Neural cell (in vitro differentiated cells): Measurements from ENCODE around the gene GPRC5A.

Source experiments
- CTCF ChIP-seq: fragments of 450-650 bp; IDR thresholded peaks from 2 replicates; pipeline ENCODE4 v1.5.1; 2014; ENCODE audit warnings: antibody characterized with exemption, mild to moderate bottlenecking, moderate library complexity; ENCODE audit not compliant: poor library complexity, severe bottlenecking
- EP300 ChIP-seq: fragments of 450-650 bp; conservative IDR thresholded peaks from 2 replicates; pipeline ENCODE4 v1.6.1; 2014; ENCODE audit warnings: antibody characterized with exemption, mild to moderate bottlenecking, moderate library complexity; ENCODE audit not compliant: poor library complexity, severe bottlenecking
- EZH2 ChIP-seq: fragments of 200-600, 300-800 bp; shearing (Covaris generic), sonication (generic); IDR thresholded peaks from 2 replicates; pipeline ENCODE4 v1.6.1; 2014; ENCODE audit warnings: antibody characterized with exemption, low read length, borderline replicate concordance, mild to moderate bottlenecking; ENCODE audit not compliant: insufficient read depth, poor library complexity, severe bottlenecking
- MXI1 ChIP-seq: fragments of 450-650 bp; conservative IDR thresholded peaks from 2 replicates; pipeline ENCODE4 v1.6.1; 2014; ENCODE audit warnings: antibody characterized with exemption, mild to moderate bottlenecking; ENCODE audit not compliant: poor library complexity, severe bottlenecking
- POLR2AphosphoS5 ChIP-seq: IDR thresholded peaks from 2 replicates; pipeline ENCODE4 v1.6.1; 2012
- SMC3 ChIP-seq: fragments of 450-650 bp; conservative IDR thresholded peaks from 2 replicates; pipeline ENCODE4 v1.6.1; 2014; ENCODE audit warnings: antibody characterized with exemption, mild to moderate bottlenecking, moderate library complexity; ENCODE audit not compliant: poor library complexity
- TAF1 ChIP-seq: IDR thresholded peaks from 2 replicates; pipeline ENCODE4 v1.6.1; 2012; ENCODE audit warnings: low read depth
- TF ChIP-seq, protein P1 (sequence below): IDR thresholded peaks from 2 replicates; pipeline ENCODE4 v1.6.1; 2012; ENCODE audit warnings: borderline replicate concordance

GRCh38 chr12:12929696-12930095 lies 38.3 kb downstream of the GPRC5A start:
- no peak for TF ChIP-seq CTCF
- TF ChIP-seq POLR2AphosphoS5: no peak
- TF ChIP-seq EZH2: no peak
- TF ChIP-seq TAF1: no peak
- TF ChIP-seq EP300: no peak
- TF ChIP-seq, protein P1, sequence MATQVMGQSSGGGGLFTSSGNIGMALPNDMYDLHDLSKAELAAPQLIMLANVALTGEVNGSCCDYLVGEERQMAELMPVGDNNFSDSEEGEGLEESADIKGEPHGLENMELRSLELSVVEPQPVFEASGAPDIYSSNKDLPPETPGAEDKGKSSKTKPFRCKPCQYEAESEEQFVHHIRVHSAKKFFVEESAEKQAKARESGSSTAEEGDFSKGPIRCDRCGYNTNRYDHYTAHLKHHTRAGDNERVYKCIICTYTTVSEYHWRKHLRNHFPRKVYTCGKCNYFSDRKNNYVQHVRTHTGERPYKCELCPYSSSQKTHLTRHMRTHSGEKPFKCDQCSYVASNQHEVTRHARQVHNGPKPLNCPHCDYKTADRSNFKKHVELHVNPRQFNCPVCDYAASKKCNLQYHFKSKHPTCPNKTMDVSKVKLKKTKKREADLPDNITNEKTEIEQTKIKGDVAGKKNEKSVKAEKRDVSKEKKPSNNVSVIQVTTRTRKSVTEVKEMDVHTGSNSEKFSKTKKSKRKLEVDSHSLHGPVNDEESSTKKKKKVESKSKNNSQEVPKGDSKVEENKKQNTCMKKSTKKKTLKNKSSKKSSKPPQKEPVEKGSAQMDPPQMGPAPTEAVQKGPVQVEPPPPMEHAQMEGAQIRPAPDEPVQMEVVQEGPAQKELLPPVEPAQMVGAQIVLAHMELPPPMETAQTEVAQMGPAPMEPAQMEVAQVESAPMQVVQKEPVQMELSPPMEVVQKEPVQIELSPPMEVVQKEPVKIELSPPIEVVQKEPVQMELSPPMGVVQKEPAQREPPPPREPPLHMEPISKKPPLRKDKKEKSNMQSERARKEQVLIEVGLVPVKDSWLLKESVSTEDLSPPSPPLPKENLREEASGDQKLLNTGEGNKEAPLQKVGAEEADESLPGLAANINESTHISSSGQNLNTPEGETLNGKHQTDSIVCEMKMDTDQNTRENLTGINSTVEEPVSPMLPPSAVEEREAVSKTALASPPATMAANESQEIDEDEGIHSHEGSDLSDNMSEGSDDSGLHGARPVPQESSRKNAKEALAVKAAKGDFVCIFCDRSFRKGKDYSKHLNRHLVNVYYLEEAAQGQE: no peak
- no peak for TF ChIP-seq MXI1
- TF ChIP-seq SMC3: no peak
